Gastroesophageal sphincter (tissue), 4 donors: ENCODE measurements around the gene NOL4L. TPM values are rescaled to one million over a fixed set of nuclear protein-coding genes. Genes with fewer than 3 reads are reported as not detected.

Experiments used
- ATAC-seq: fragments of 150-250 bp; one replicate; pipeline ENCODE4 v1.9.1; 2016; ENCODE audit warnings: mild to moderate bottlenecking, moderate library complexity
- H3K27ac ChIP-seq, 4 donors: fragments of 200-600 bp; sonication (generic) in 3 of 4; 1 replicate in 3 of 4; 2 replicates in 1 of 4; pipeline ENCODE4 v1.5.1; 2016 to 2019
- H3K27me3 ChIP-seq: fragments of 200-600 bp; sonication (generic); one replicate; pipeline ENCODE4 v1.5.1; 2019
- H3K36me3 ChIP-seq, 2 donors: fragments of 200-600 bp; sonication (generic); one replicate each; pipeline ENCODE4 v1.5.1; 2019; ENCODE audit warnings: control low read depth in 1 of 2
- H3K4me1 ChIP-seq, 3 donors: fragments of 200-600 bp; sonication (generic); 1 replicate in 2 of 3; 2 replicates in 1 of 3; pipeline ENCODE4 v1.5.1; 2016 to 2019; ENCODE audit warnings: control low read depth in 2 of 3
- H3K4me3 ChIP-seq, 2 donors: fragments of 200-600 bp; sonication (generic); one replicate each; pipeline ENCODE4 v1.5.1; 2019; ENCODE audit warnings: mild to moderate bottlenecking in 1 of 2, moderate library complexity in 1 of 2
- H3K9me3 ChIP-seq, 3 donors: fragments of 200-600 bp; sonication (generic); one replicate each; pipeline ENCODE4 v1.5.1; 2017 to 2019; ENCODE audit warnings: control low read depth in 2 of 3
- EP300 ChIP-seq: sonication (generic); formaldehyde crosslinking; IDR thresholded peaks from one replicate; pipeline ENCODE4 v1.6.1; 2017; ENCODE audit warnings: antibody characterized with exemption, mild to moderate bottlenecking
- POLR2A ChIP-seq, 2 donors: fragments of 450-650 bp; IDR thresholded peaks; one replicate each; pipeline ENCODE4 v1.6.1; 2017; ENCODE audit warnings: antibody characterized with exemption in 2 of 2, mild to moderate bottlenecking in 2 of 2, moderate library complexity in 1 of 2
- POLR2AphosphoS5 ChIP-seq: sonication (generic); formaldehyde crosslinking; IDR thresholded peaks from one replicate; pipeline ENCODE4 v1.6.1; 2017; ENCODE audit warnings: antibody characterized with exemption
- WGBS, 2 donors: methylation state at CpG; one replicate each; pipeline ENCODE4 v1.1.5; 2018; ENCODE audit warnings: low coverage in 1 of 2; 5-methylcytosine and 5-hydroxymethylcytosine counted together
- total RNA-seq, 4 donors: library from RNA; depleted of rRNA; stranded (reverse); fragments of >200 nt; gene quantifications; one replicate each; pipeline ENCODE4 v1.1.0, GENCODE V29; 2016
- TF ChIP-seq, protein P1 (sequence below), 4 experiments: fragments of 200-600 bp in 2 of 4; fragments of 450-650 bp in 2 of 4; sonication (generic) in 1 of 4; IDR thresholded peaks; one replicate each; pipeline ENCODE4 v1.5.1; 2017 to 2019; ENCODE audit warnings: antibody characterized with exemption in 4 of 4, mild to moderate bottlenecking in 2 of 4, moderate library complexity in 2 of 4

NOL4L gene
- total RNA-seq, 4 donors from 2014 or later, result 9.0 to 14.7 (median 10.8) TPM

DNA sequence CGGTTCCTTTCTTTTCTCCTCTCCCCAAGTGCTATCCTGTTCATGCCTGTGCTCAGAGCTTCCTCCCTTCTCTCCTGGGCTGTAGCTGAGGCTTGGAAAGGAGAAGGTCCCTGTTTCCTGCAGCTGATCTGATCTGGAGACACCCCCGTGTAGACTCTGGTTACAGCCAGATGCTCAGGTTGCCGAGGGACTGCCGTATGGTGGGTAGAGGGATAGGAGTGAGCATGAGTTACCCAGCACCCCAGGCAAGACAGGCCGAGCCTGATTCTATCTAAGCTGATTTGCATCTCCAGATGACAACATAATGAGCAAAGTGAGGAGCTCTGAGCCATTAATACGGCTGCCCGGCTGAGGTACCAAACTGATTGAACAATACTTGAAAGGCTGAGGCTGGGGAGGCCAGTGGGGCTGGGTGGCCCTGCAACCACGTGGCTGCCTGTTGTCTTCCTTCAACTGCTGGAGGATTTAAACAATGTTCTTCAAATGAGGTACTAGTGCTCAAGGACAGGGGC lies 135.2 kb downstream of the NOL4L start:
- H3K27ac ChIP-seq, result peak overlapping the region in 2 of 4 donors; percentile 12 to 59
- H3K4me1 ChIP-seq, result peaks cover 0 to 62% (median 17%) of the 10 kb centered on the region in 3 donors
- ATAC-seq, result peak; percentile 4
- TF ChIP-seq POLR2A (IDR thresholded peaks at IDR 0.05), result no peak
- no peak for TF ChIP-seq POLR2AphosphoS5
- TF ChIP-seq, protein P1, sequence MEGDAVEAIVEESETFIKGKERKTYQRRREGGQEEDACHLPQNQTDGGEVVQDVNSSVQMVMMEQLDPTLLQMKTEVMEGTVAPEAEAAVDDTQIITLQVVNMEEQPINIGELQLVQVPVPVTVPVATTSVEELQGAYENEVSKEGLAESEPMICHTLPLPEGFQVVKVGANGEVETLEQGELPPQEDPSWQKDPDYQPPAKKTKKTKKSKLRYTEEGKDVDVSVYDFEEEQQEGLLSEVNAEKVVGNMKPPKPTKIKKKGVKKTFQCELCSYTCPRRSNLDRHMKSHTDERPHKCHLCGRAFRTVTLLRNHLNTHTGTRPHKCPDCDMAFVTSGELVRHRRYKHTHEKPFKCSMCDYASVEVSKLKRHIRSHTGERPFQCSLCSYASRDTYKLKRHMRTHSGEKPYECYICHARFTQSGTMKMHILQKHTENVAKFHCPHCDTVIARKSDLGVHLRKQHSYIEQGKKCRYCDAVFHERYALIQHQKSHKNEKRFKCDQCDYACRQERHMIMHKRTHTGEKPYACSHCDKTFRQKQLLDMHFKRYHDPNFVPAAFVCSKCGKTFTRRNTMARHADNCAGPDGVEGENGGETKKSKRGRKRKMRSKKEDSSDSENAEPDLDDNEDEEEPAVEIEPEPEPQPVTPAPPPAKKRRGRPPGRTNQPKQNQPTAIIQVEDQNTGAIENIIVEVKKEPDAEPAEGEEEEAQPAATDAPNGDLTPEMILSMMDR (IDR thresholded peaks at IDR 0.05), result no peak
- TF ChIP-seq EP300, result no peak
- WGBS, 2 donors, result 40 to 53% methylated on average over 2 to 4 of the region's 8 CpGs
- no peak overlapping the region for H3K4me3 ChIP-seq
- H3K36me3 ChIP-seq, result peaks cover 0 to 82% of the 10 kb centered on the region in 2 donors
- no peaks in the 10 kb centered on the region for H3K27me3 ChIP-seq
- no peaks in the 10 kb centered on the region for H3K9me3 ChIP-seq

DNA sequence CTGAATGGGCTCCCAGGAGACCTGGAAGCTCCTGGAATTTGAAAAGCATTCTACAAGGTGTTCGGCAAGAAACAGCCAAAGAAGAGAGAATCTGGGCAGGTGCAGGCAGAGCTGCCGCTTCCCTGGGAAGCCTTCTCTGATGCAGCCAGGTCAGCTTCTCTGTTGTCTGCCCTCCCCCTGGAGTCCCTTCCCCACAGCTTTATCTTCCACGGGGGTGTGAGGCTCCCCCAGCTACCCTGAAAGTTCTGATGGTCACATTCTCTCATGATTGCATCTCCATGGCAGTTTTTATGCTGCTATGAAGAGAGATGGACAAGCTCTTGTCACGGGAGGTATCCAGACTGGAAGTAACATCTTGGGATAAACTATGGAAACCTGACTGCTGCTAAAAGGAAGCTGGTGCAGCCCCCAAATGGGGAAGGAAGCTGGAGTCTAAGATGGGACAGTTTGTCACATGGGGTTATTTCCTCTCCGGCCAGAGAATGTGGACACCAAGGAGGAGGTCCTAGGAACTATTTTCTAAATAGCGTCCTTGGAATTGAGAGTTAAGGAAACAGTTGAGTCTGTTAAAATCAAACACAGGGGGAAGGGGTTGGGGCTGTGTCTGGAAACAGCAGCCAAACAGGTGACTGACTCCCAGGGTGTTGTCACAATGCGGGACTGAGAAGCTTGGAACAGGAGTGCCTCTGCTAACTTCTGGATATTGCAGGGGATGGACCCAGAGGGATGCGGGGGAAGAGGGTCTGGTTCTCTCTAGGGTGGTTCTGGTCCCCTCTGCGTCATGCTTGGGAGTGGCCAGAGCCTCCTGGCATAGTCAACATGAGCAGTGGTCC lies 135.9 kb downstream of the NOL4L start:
- TF ChIP-seq EP300 (no peak), POLR2A (IDR thresholded peaks at IDR 0.05) (no peak), POLR2AphosphoS5 (no peak)
- TF ChIP-seq, protein P1 (IDR thresholded peaks at IDR 0.05), result no peak
- no peak overlapping the region for H3K4me3 ChIP-seq
- no peak for ATAC-seq
- H3K27ac ChIP-seq, result peak overlapping the region in 3 of 4 donors; percentile 54 to 62 (median 59)
- H3K9me3 ChIP-seq, result no peaks in the 10 kb centered on the region
- 59 to 100% methylated on average over 1 to 8 of the region's 9 CpGs for WGBS, 2 donors
- peaks cover 0 to 82% of the 10 kb centered on the region in 2 donors for H3K36me3 ChIP-seq
- H3K4me1 ChIP-seq, result peaks cover 0 to 61% (median 17%) of the 10 kb centered on the region in 3 donors
- no peaks in the 10 kb centered on the region for H3K27me3 ChIP-seq

DNA sequence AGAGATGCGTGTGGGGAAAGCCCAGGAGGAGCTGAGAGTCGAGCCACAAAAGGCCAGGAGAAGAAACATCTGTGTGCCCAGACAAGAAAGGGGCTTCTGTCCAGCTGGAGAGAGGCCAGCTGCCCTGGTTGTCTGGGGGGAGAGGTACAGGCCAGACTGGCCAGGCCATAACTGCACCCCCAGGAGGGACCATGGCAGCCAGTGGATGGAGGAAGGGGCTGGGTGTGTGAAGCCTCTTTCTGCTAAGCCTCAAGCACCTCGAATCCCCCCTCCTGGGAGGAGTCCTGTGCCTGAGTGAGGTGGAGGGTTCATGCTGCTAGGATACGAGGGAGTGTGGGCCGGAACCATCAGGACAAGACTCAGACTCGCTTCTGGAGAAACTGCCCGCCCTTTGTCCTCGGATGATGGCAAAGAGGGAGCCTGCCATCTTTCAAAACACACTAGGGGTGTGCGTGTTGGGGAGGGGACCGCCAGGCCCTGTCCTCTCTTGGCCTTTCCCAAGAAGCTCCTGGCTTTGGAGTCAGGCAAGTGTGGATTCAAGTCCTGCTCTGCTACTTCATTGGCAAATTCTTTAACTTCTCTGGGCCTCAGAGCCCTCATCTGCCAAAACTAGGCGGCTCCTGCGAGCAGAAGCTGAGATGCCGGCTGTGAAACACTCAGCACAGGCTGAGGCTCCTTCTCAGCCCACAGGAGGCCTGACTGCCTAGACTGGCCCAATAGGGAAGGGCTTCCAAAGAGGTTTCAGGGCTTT lies 136.7 kb downstream of the NOL4L start:
- WGBS, 2 donors, result 26 to 48% methylated on average over 3 to 7 of the region's 13 CpGs

DNA sequence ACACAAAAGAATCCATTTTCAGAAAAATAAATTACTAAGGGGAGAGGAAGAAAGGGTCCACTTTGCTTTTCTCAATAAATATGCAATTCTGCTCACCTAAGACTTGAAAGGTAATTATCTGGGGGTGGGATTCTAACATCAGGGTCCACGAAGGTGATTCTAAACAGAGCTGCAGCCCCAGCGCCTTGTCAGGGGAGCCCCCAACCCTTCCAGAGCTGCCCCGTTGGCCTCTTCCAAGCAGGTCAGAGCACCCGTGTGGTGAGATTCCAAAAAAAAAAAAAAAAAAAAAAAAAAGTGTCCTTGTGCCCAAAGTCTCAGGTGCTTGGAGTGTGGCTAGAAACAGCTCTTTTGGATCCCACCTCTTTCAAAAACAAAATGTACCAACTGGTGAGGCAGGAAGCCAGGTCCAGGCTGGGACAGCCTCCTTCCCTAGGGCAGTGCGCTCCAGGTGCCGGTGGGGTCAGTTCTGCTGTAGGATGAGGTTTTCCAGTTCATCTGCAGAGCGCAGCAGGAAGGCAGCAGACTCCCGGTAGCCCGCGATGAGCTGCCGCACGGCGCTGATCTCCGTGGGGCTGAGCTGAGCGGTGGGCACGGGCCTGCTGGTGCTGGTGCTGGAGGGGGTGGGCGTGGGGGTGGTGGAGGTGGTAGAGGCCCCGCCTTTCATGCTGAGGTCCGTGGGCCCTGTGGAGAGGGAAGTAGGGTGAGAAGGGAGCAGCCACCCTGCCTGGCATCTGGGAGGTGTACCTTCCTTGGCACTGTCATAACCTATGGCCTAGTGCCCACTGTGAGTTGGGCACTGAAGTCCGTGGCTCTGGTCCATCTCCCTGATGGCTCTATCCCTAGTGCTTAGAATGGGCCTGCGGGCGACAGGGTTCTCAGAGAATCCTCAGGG lies 137.8 kb downstream of the NOL4L start:
- peaks cover 0 to 69% (median 17%) of the 10 kb centered on the region in 3 donors for H3K4me1 ChIP-seq
- no peaks in the 10 kb centered on the region for H3K9me3 ChIP-seq
- WGBS, 2 donors, result 90% methylated on average over 6 of the region's 22 CpGs; no CpG with 5 or more reads in 1 of the 2 donors
- H3K4me3 ChIP-seq, result no peak overlapping the region
- peak overlapping the region in 3 of 4 donors; percentile 54 to 62 (median 59) for H3K27ac ChIP-seq
- TF ChIP-seq, protein P1 (IDR thresholded peaks at IDR 0.05), result no peak
- TF ChIP-seq EP300 (no peak), POLR2AphosphoS5 (no peak), POLR2A (IDR thresholded peaks at IDR 0.05) (no peak)
- ATAC-seq, result no peak
- H3K36me3 ChIP-seq, result peaks cover 0 to 78% of the 10 kb centered on the region in 2 donors
- no peaks in the 10 kb centered on the region for H3K27me3 ChIP-seq

More for the DNA sequence above, 136.7 kb downstream of the NOL4L start:
- no peak for ATAC-seq
- Histone ChIP-seq H3K27ac (peak overlapping the region in 3 of 4 donors; percentile 54 to 62 (median 59)), H3K36me3 (peaks cover 0 to 80% of the 10 kb centered on the region in 2 donors), H3K4me3 (no peak overlapping the region), H3K9me3 (no peaks in the 10 kb centered on the region), H3K4me1 (peaks cover 0 to 65% (median 17%) of the 10 kb centered on the region in 3 donors), H3K27me3 (no peaks in the 10 kb centered on the region)
- no peak for TF ChIP-seq POLR2A (IDR thresholded peaks at IDR 0.05)
- TF ChIP-seq POLR2AphosphoS5, result peak; percentile 15
- no peak for TF ChIP-seq EP300
- TF ChIP-seq, protein P1 (IDR thresholded peaks at IDR 0.05), result no peak
